Measurements from ENCODE around the gene STARD7.

STARD7 gene

DNA sequence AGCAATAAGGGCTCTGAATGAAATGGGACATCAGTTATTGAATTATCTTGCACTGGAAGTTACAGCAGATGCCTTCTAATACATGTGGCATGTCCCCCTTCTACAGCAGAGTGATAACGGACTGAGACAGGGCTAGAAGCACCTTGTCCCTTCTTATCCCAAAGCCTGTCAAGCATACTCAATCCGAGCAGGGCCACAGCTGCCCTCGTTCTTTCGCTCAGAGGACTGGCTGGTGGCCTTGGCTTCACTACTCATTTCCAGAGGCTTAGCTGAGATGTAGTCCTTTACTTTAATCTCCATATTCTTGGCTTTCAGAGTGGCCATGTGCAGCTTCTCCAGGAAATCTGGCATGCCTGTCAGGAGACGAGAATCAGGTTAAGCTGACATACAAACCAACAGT lies 22.1 kb downstream of the STARD7 start:
- TF ChIP-seq, protein P1, sequence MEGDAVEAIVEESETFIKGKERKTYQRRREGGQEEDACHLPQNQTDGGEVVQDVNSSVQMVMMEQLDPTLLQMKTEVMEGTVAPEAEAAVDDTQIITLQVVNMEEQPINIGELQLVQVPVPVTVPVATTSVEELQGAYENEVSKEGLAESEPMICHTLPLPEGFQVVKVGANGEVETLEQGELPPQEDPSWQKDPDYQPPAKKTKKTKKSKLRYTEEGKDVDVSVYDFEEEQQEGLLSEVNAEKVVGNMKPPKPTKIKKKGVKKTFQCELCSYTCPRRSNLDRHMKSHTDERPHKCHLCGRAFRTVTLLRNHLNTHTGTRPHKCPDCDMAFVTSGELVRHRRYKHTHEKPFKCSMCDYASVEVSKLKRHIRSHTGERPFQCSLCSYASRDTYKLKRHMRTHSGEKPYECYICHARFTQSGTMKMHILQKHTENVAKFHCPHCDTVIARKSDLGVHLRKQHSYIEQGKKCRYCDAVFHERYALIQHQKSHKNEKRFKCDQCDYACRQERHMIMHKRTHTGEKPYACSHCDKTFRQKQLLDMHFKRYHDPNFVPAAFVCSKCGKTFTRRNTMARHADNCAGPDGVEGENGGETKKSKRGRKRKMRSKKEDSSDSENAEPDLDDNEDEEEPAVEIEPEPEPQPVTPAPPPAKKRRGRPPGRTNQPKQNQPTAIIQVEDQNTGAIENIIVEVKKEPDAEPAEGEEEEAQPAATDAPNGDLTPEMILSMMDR (conservative IDR thresholded peaks at IDR 0.05; ENCODE audit: control insufficient read depth, insufficient read depth, low read depth, low read length), result no peak
- no peak overlapping the region for H3K4me3 ChIP-seq (ENCODE audit: control insufficient read depth, low read depth, low read length)
- no peak for DNase-seq (ENCODE audit: low read depth)

DNA sequence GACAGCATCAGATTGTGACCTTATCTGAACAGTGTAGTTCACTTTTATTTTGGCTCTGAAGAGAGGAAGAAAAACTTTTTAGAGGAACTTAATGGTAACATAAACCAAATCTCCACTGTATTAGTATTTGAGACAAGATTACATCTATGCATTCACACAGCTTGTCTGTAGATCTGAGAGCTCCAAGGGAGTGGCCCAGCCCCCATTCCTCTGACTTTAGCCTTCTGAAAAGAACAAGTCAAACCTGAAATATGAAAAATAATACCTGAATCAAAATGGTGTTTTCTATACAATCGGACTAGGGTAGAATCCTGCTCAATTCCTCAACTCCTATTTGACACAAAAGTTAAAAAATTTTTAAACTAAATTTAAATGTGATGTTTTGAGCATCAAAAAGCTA lies 23.1 kb downstream of the STARD7 start:
- H3K4me3 ChIP-seq (ENCODE audit: control insufficient read depth, low read depth, low read length), result no peak overlapping the region
- TF ChIP-seq, protein P1 (conservative IDR thresholded peaks at IDR 0.05; ENCODE audit: control insufficient read depth, insufficient read depth, low read depth, low read length), result no peak
- DNase-seq (ENCODE audit: low read depth), result no peak

DNA sequence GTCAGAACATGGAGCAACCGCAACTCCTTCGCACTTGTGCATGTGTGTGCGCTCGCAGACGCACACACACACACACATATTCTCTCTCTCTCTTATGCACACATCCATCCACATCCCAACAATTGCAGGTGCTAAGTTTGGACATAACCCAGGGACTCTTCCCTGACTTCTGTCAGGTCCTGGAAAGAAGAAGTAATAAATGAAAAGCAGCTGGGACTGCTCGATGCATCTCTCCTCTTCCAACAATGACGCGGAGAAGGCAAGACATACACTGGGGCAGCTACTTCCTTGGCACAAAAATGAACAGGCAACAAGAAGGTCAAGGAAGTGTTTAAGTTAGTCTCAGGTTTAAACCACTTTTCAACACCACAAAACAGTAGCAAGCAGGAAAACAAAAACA lies 23.6 kb downstream of the STARD7 start:
- no peak for DNase-seq (ENCODE audit: low read depth)
- TF ChIP-seq, protein P1 (conservative IDR thresholded peaks at IDR 0.05; ENCODE audit: control insufficient read depth, insufficient read depth, low read depth, low read length), result no peak
- no peak overlapping the region for H3K4me3 ChIP-seq (ENCODE audit: control insufficient read depth, low read depth, low read length)

DNA sequence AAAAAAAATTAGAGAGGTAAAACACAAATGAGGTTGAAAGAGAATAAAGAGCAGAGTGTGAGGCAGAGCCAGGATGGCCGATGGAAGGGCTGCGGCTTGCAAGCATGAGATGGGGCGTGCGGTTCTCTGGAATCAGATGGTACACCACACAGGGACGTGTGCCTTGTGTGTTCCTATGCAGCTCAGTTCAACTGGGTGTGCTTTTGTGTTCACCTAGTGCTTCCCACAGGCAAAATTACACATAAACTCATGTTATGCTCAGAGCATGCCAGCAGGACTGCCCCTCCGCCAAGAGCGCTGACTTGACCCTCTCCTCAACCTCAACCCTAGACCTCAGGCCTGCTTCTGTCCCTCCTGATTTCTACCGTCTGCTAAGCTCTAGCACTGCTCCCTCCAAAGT lies 24.4 kb downstream of the STARD7 start:
- TF ChIP-seq, protein P1 (conservative IDR thresholded peaks at IDR 0.05; ENCODE audit: control insufficient read depth, insufficient read depth, low read depth, low read length), result no peak
- DNase-seq (ENCODE audit: low read depth), result no peak
- no peak overlapping the region for H3K4me3 ChIP-seq (ENCODE audit: control insufficient read depth, low read depth, low read length)

DNA sequence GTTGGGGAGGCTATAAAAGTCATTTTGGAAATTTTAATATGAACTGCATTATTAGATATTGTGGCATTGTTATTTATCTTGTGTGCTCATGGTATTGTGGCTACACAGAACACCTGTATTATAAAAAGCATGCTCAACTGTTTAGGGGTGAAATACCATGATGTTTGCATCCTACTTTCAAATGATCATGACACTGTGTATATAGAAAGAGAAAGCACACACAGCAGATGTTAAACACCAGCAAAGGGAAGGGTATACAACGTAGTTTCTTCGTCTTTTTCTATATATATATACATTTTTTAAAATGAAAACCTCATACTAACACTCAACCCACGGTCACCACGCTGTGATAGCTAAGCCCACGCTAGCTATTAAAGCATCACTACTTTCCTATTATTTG lies 27.1 kb downstream of the STARD7 start:
- no peak overlapping the region for H3K4me3 ChIP-seq (ENCODE audit: control insufficient read depth, low read depth, low read length)
- TF ChIP-seq, protein P1 (conservative IDR thresholded peaks at IDR 0.05; ENCODE audit: control insufficient read depth, insufficient read depth, low read depth, low read length), result no peak
- no peak for DNase-seq (ENCODE audit: low read depth)

DNA sequence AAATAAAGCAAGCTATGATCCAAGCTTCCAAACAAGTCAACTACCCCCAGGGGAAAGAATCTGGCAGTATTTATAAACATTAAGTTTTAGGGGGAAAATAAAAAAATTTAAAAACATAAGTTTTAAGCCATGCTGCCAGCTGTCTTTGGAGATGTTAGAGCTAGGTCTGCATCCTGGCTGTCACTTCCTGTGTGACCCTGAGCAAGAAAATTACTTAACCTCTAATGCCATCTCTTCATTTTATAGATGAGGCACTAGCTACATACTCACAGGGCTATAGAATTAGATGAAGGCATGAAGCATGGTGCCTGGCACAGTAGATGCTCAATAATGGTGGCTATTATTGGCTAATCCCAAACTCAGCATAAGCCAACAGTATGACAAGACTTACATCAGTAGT lies 28.1 kb downstream of the STARD7 start:
- TF ChIP-seq, protein P1 (conservative IDR thresholded peaks at IDR 0.05; ENCODE audit: control insufficient read depth, insufficient read depth, low read depth, low read length), result no peak
- no peak for DNase-seq (ENCODE audit: low read depth)
- H3K4me3 ChIP-seq (ENCODE audit: control insufficient read depth, low read depth, low read length), result no peak overlapping the region

DNA sequence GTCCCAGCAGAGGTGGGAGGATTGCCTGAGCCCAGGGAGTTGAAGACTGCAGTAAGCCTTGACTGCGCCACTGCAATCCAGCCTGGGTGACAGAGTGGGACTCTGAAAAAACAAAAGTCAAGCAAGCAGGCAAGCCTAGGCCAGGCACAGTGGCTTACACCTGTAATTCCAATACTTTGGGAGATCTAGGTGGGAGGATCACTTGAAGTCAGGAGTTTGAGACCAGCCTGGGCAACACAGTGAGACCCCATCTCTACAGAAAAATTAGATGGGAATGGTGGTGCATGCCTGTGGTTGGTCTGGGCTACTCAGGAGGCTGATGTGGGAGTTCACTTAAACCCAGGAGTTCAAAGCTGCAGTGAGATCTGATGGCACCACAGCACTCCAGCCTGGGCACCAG lies 28.6 kb downstream of the STARD7 start:
- no peak for DNase-seq (ENCODE audit: low read depth)
- H3K4me3 ChIP-seq (ENCODE audit: control insufficient read depth, low read depth, low read length), result no peak overlapping the region
- TF ChIP-seq, protein P1 (conservative IDR thresholded peaks at IDR 0.05; ENCODE audit: control insufficient read depth, insufficient read depth, low read depth, low read length), result no peak
